HCT116 (cell line): Measurements from ENCODE around the gene GSKIP. TPM values are rescaled to one million over a fixed set of nuclear protein-coding genes. Genes with fewer than 3 reads are reported as not detected.

Experiments
- ATAC-seq: fragments of 200-7000 bp; cut with Tn5 transposase; 2 replicates; pipeline ENCODE4 v1.9.1; 2020; ENCODE audit warnings: mild to moderate bottlenecking, moderate library complexity
- BruUV-seq: library from RNA; stranded (reverse); fragments of 400-500 nt; replicated peaks from 2 replicates; lab custom pipeline; 2021; lab: Mats Ljungman, UMichigan
- CTCF ChIA-PET: fragments of 300-600 bp; sonication (Branson Sonifier 250); formaldehyde crosslinking; loops from one replicate; lab custom pipeline; 2021; ENCODE audit warnings: antibody characterized with exemption; lab: Charles Lee
- POLR2A ChIA-PET: fragments of 300-600, 350-600 bp; sonication (Branson Sonifier 250); formaldehyde crosslinking; loops from one replicate; lab custom pipeline; 2021; ENCODE audit warnings: antibody characterized with exemption; lab: Charles Lee
- RAD21 ChIA-PET, 2 experiments: fragments of 300-600 bp; sonication (Branson Sonifier 250); formaldehyde crosslinking; loops; one replicate each; lab custom pipeline; 2023; ENCODE audit warnings: low total read pairs in 2 of 2; ENCODE audit not compliant: uncharacterized antibody in 2 of 2, unreplicated experiment in 2 of 2, low non-redundant PET in 1 of 2; lab: Charles Lee
- DNase-seq: peaks from one replicate; pipeline ENCODE4 v3.0.0-alpha.2; 2010; ENCODE audit warnings: low read depth, low spot score
- H2AFZ ChIP-seq: fragments of 200-600 bp; shearing (Covaris generic), sonication (generic); 2 replicates; pipeline ENCODE4 v1.6.1; 2017; ENCODE audit warnings: low read depth, mixed run types, mixed read lengths, antibody characterized with exemption, low read length; ENCODE audit not compliant: poor library complexity, severe bottlenecking
- H3K27ac ChIP-seq: 2 replicates; pipeline ENCODE4 v1.5.1; 2012; ENCODE audit warnings: low read depth, low read length
- H3K27me3 ChIP-seq: fragments of 200-600 bp; sonication (generic); 2 replicates; pipeline ENCODE4 v1.6.1; 2016; ENCODE audit warnings: mixed run types, low read length, mixed read lengths; ENCODE audit not compliant: insufficient read depth
- H3K36me3 ChIP-seq, 2 experiments: fragments of 200-500 bp in 1 of 2; fragments of 200-600 bp in 1 of 2; sonication (Bioruptor generic) in 1 of 2; sonication (generic) in 1 of 2; 2 replicates each; pipeline versions ENCODE4 v1.5.1 to v1.6.1; 2014 to 2016; ENCODE audit warnings: low read length in 2 of 2, inconsistent platforms in 1 of 2, mixed read lengths in 1 of 2, mixed run types in 1 of 2; ENCODE audit not compliant: insufficient read depth in 2 of 2, control insufficient read depth in 1 of 2
- H3K4me1 ChIP-seq, 2 experiments: fragments of 200-600 bp in 1 of 2; sonication (generic) in 1 of 2; 2 replicates each; pipeline versions ENCODE4 v1.5.1 to v1.6.1; 2012 to 2017; ENCODE audit warnings: low read length in 2 of 2, inconsistent platforms in 1 of 2, mild to moderate bottlenecking in 1 of 2, mixed read lengths in 1 of 2, mixed run types in 1 of 2, moderate library complexity in 1 of 2; ENCODE audit not compliant: insufficient read depth in 2 of 2, control insufficient read depth in 1 of 2
- H3K4me2 ChIP-seq: fragments of 200-600 bp; sonication (generic); 2 replicates; pipeline ENCODE4 v1.6.1; 2017; ENCODE audit warnings: mixed run types, low read length, mixed read lengths
- H3K4me3 ChIP-seq, 2 experiments: fragments of 200-600 bp in 1 of 2; sonication (generic) in 1 of 2; replicated peaks in 1 of 2; 2 replicates each; pipeline ENCODE4 v1.5.1; 2011 to 2016; ENCODE audit warnings: low read length in 2 of 2, control low read depth in 1 of 2, low read depth in 1 of 2, mild to moderate bottlenecking in 1 of 2, mixed read lengths in 1 of 2, mixed run types in 1 of 2
- H3K79me2 ChIP-seq: fragments of 200-600 bp; sonication (generic); 2 replicates; pipeline ENCODE4 v1.6.1; 2017; ENCODE audit warnings: mild to moderate bottlenecking, mixed run types, low read length, moderate library complexity, mixed read lengths; ENCODE audit not compliant: insufficient read depth
- H3K9ac ChIP-seq: fragments of 200-600 bp; sonication (generic); 2 replicates; pipeline ENCODE4 v1.6.1; 2016; ENCODE audit warnings: low read length, mixed read lengths
- H3K9me2 ChIP-seq: fragments of 200-600 bp; sonication (generic), shearing (Covaris generic); 2 replicates; pipeline ENCODE4 v1.6.1; 2017; ENCODE audit warnings: mixed run types, mild to moderate bottlenecking, moderate library complexity; ENCODE audit not compliant: insufficient read depth
- H3K9me3 ChIP-seq, 2 experiments: fragments of 200-500 bp in 1 of 2; fragments of 200-600 bp in 1 of 2; sonication (Bioruptor generic) in 1 of 2; sonication (generic) in 1 of 2; 2 replicates each; pipeline ENCODE4 v1.6.1; 2014 to 2017; ENCODE audit warnings: low read length in 2 of 2, mixed read lengths in 2 of 2, inconsistent platforms in 1 of 2, low read depth in 1 of 2, mild to moderate bottlenecking in 1 of 2, mixed run types in 1 of 2, moderate library complexity in 1 of 2; ENCODE audit not compliant: control insufficient read depth in 1 of 2, insufficient read depth in 1 of 2
- H4K20me1 ChIP-seq: fragments of 200-600 bp; sonication (generic), shearing (Covaris generic); 2 replicates; pipeline ENCODE4 v1.6.1; 2017; ENCODE audit warnings: mixed run types, mild to moderate bottlenecking, moderate library complexity; ENCODE audit not compliant: insufficient read depth
- CBX3 ChIP-seq: IDR thresholded peaks from 2 replicates; pipeline ENCODE4 v1.6.1; 2012; ENCODE audit warnings: low read depth
- CEBPB ChIP-seq: IDR thresholded peaks from 2 replicates; pipeline ENCODE4 v1.6.1; 2012; ENCODE audit warnings: low read depth
- EGR1 ChIP-seq: IDR thresholded peaks from 2 replicates; pipeline ENCODE4 v1.6.1; 2012; ENCODE audit warnings: low read depth
- EZH2 ChIP-seq: fragments of 200-600 bp; sonication (generic); IDR thresholded peaks from 2 replicates; pipeline ENCODE4 v1.6.1; 2017; ENCODE audit warnings: antibody characterized with exemption, mixed run types
- JUND ChIP-seq: IDR thresholded peaks from 2 replicates; pipeline ENCODE4 v1.6.1; 2012
- RAD21 ChIP-seq: IDR thresholded peaks from 2 replicates; pipeline ENCODE4 v1.6.1; 2012; ENCODE audit warnings: low read depth, mild to moderate bottlenecking
- SIN3A ChIP-seq: IDR thresholded peaks from 2 replicates; pipeline ENCODE4 v1.6.1; 2012; ENCODE audit warnings: low read depth
- SP1 ChIP-seq: IDR thresholded peaks from 2 replicates; pipeline ENCODE4 v1.6.1; 2012; ENCODE audit warnings: low read depth
- SRF ChIP-seq: IDR thresholded peaks from 2 replicates; pipeline ENCODE4 v1.6.1; 2012; ENCODE audit warnings: low read depth
- YY1 ChIP-seq: IDR thresholded peaks from 2 replicates; pipeline ENCODE4 v1.6.1; 2011; ENCODE audit warnings: low read length, low read depth, moderate library complexity, mild to moderate bottlenecking; ENCODE audit not compliant: insufficient replicate concordance; ENCODE audit errors: extremely low read depth
- ZNF274 ChIP-seq: fragments of 200-500 bp; sonication (Bioruptor generic); IDR thresholded peaks from 2 replicates; pipeline ENCODE4 v1.6.1; 2014; ENCODE audit warnings: mild to moderate bottlenecking, low read depth, low read length, inconsistent platforms
- intact Hi-C: fragments of 100-400 bp; cut with micrococcal nuclease; formaldehyde crosslinking; loops from 2 replicates; pipeline ENCODE4 v1.10.0; 2022
- total RNA-seq: library from RNA; stranded (reverse); gene quantifications from one replicate; pipeline ENCODE4 v1.2.1, GENCODE V29; 2021; ENCODE audit not compliant: unreplicated experiment
- TF ChIP-seq, protein P1 (sequence below), 3 experiments: fragments of 200-600 bp in 1 of 3; sonication (generic) in 1 of 3; IDR thresholded peaks in 2 of 3; conservative IDR thresholded peaks in 1 of 3; 2 replicates each; pipeline ENCODE4 v1.5.1; 2012 to 2017; ENCODE audit warnings: low read depth in 2 of 3, low read length in 2 of 3, antibody characterized with exemption in 1 of 3, borderline replicate concordance in 1 of 3, control low read depth in 1 of 3, mild to moderate bottlenecking in 1 of 3, mixed read lengths in 1 of 3, mixed run types in 1 of 3, moderate library complexity in 1 of 3; ENCODE audit not compliant: insufficient read depth in 1 of 3
- TF ChIP-seq, protein P2 (sequence below): IDR thresholded peaks from 2 replicates; pipeline ENCODE4 v1.6.1; 2012; ENCODE audit warnings: low read depth
- TF ChIP-seq, protein P3 (sequence below): IDR thresholded peaks from 2 replicates; pipeline ENCODE4 v1.6.1; 2012

Gene GSKIP
- total RNA-seq, 1 experiment from 2014 or later, result 21.7 TPM

GRCh38 chr14:96368534-96368933, 5.2 kb downstream of the GSKIP start:
- Histone ChIP-seq H2AFZ (no peak overlapping the region), H3K4me3 (no peak overlapping the region), H3K9ac (no peak overlapping the region), H4K20me1 (no peaks in the 10 kb centered on the region), H3K27ac (no peak overlapping the region), H3K27me3 (no peaks in the 10 kb centered on the region), H3K9me2 (no peaks in the 10 kb centered on the region), H3K9me3 (no peaks in the 10 kb centered on the region), H3K4me2 (no peak overlapping the region), H3K79me2 (peaks cover 46% of the 10 kb centered on the region), H3K36me3 (no peaks in the 10 kb centered on the region), H3K4me1 (peaks cover 6 to 18% of the 10 kb centered on the region in 2 experiments; a peak in 2 of 4 replicates)
- BruUV-seq, result no TSS peak
- ATAC-seq (no peak), DNase-seq (no peak)
- RAD21 ChIA-PET, result no interaction called here
- intact Hi-C loops, result loop anchor here (10.0 kb wide), 1 partner anchor 136 kb away; the partner anchor contains the start of gene PAPOLA
- CTCF ChIA-PET, result no interaction called here
- TF ChIP-seq CEBPB (no peak), EGR1 (no peak), JUND (no peak), CBX3 (no peak), EZH2 (no peak), RAD21 (no peak), YY1 (no peak), ZNF274 (no peak)
- TF ChIP-seq, protein P1, sequence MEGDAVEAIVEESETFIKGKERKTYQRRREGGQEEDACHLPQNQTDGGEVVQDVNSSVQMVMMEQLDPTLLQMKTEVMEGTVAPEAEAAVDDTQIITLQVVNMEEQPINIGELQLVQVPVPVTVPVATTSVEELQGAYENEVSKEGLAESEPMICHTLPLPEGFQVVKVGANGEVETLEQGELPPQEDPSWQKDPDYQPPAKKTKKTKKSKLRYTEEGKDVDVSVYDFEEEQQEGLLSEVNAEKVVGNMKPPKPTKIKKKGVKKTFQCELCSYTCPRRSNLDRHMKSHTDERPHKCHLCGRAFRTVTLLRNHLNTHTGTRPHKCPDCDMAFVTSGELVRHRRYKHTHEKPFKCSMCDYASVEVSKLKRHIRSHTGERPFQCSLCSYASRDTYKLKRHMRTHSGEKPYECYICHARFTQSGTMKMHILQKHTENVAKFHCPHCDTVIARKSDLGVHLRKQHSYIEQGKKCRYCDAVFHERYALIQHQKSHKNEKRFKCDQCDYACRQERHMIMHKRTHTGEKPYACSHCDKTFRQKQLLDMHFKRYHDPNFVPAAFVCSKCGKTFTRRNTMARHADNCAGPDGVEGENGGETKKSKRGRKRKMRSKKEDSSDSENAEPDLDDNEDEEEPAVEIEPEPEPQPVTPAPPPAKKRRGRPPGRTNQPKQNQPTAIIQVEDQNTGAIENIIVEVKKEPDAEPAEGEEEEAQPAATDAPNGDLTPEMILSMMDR (IDR thresholded peaks at IDR 0.05 in 2 of 3, conservative IDR thresholded peaks at IDR 0.05 in 1 of 3; ENCODE audit: borderline replicate concordance in 1 of 3, insufficient read depth in 1 of 3, low read depth in 2 of 3, low read length in 2 of 3), result no peak
- POLR2A ChIA-PET, result interaction anchor here (0.7 kb wide), 1 partner anchor 38 kb away, joined by 5 read pairs; no protein-coding TSS in a partner anchor

DNA sequence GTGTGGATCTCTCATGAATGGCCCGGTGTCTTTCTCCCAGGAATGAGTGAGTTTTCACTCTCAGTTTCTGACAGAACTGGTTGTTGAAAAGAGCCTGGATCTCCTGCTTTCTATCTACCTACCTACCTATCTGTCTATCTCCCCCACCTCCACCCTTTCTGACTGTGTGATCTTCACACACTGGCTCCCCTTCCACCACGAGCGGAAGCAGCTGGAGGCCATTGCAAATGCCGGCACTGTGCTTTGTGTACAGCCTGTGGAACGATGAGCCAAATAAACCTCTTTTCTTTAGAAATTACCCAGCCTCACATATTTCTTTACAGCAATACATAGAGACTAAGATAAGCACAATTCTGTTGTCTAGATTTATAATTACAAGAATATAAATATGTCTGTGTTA, 7.2 kb downstream of the GSKIP start:
- no TSS peak for BruUV-seq
- CTCF ChIA-PET, result no interaction called here

More for the DNA sequence above, 7.2 kb downstream of the GSKIP start:
- no peak overlapping the region for H3K4me3 ChIP-seq
- no peaks in the 10 kb centered on the region for H3K9me3 ChIP-seq
- H3K4me1 ChIP-seq, result peaks cover 0 to 7% of the 10 kb centered on the region in 2 experiments; a peak in 1 of 4 replicates
- peaks cover 31% of the 10 kb centered on the region for H3K79me2 ChIP-seq
- no peak for ATAC-seq
- H3K9me2 ChIP-seq, result no peaks in the 10 kb centered on the region
- no peak for DNase-seq
- no peak overlapping the region for H3K4me2 ChIP-seq
- H3K27me3 ChIP-seq, result no peaks in the 10 kb centered on the region
- ChIA-PET POLR2A (no interaction called here), RAD21 (no interaction called here)
- intact Hi-C loops, result no loop called here
- H3K27ac ChIP-seq, result no peak overlapping the region
- H4K20me1 ChIP-seq, result no peaks in the 10 kb centered on the region
- H2AFZ ChIP-seq, result no peak overlapping the region
- H3K9ac ChIP-seq, result no peak overlapping the region
- TF ChIP-seq, protein P2, sequence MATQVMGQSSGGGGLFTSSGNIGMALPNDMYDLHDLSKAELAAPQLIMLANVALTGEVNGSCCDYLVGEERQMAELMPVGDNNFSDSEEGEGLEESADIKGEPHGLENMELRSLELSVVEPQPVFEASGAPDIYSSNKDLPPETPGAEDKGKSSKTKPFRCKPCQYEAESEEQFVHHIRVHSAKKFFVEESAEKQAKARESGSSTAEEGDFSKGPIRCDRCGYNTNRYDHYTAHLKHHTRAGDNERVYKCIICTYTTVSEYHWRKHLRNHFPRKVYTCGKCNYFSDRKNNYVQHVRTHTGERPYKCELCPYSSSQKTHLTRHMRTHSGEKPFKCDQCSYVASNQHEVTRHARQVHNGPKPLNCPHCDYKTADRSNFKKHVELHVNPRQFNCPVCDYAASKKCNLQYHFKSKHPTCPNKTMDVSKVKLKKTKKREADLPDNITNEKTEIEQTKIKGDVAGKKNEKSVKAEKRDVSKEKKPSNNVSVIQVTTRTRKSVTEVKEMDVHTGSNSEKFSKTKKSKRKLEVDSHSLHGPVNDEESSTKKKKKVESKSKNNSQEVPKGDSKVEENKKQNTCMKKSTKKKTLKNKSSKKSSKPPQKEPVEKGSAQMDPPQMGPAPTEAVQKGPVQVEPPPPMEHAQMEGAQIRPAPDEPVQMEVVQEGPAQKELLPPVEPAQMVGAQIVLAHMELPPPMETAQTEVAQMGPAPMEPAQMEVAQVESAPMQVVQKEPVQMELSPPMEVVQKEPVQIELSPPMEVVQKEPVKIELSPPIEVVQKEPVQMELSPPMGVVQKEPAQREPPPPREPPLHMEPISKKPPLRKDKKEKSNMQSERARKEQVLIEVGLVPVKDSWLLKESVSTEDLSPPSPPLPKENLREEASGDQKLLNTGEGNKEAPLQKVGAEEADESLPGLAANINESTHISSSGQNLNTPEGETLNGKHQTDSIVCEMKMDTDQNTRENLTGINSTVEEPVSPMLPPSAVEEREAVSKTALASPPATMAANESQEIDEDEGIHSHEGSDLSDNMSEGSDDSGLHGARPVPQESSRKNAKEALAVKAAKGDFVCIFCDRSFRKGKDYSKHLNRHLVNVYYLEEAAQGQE, result no peak
- TF ChIP-seq, protein P3, sequence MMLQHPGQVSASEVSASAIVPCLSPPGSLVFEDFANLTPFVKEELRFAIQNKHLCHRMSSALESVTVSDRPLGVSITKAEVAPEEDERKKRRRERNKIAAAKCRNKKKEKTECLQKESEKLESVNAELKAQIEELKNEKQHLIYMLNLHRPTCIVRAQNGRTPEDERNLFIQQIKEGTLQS, result no peak
- TF ChIP-seq SP1 (no peak), SRF (no peak), ZNF274 (no peak), SIN3A (no peak)
- no peaks in the 10 kb centered on the region for H3K36me3 ChIP-seq
